EH (cell line): ENCODE measurements around the gene TAOK1.

Experiments used
- DNase-seq: peaks from one replicate; pipeline ENCODE4 v3.0.0-alpha.2; 2015; ENCODE audit warnings: low read depth

TAOK1 gene

GRCh38 chr17:29595943-29596774, 206.0 kb downstream of the TAOK1 start:
- no peak for DNase-seq

DNA sequence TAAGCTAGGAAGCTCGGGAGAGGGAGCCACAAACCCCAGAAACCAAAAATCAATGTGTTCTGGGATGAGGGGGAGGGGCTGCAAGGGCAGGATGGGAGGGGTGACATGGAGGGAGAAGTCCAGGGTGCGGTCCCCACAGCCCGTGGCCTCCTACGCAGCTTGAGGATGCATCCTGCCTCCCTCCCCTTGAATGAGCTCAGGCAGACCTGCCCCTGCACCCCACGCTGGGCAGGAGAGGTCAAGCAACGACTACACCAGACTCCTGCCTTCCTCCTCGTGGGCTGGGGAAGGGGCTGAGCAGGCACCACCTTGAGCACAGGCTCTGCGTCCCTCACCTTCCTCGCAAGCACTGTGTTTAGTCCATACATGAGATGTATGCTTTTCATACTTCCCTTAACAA, 206.6 kb downstream of the TAOK1 start:
- no peak for DNase-seq

DNA sequence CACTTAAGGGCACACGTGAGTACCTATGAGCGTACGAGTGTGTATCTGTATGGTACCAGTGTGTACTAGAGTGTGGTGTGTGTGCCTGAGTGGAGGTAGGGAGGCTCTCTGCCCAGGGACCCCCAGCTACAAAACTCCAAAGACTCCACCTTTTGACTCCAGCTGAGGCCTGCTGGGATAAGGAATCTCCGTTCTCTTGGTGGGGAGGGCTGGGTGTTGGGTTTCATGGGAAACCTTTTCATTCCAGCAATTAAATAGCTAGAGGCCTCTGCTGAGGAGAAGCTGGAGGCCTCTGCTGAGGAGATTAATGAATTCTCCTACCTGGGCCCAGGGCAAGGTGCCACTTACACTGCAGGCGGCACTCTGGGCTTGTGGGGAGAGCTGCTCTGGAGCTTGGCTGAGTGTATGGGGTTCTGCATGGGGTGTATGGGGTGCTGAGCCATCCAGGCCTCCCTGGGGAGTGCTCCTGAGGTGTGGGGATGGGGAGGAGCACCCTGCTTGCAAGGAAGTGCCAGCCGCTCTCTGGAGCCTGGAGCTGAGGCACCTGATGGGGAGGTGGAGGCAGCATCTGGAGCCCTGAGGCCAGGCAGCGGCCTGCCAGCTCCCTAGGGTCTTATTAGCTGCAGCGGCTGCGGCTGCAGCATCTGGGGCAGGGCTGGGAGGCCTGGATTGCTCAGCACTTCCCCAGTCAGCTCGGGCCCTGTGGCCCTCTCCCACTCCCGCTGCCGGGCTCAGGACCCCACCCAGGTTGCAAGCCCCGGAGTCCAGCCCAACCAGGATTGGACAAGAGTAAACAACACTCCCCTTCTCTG, 207.4 kb downstream of the TAOK1 start:
- DNase-seq: no peak
